GM21360 (cell line): ENCODE data around the gene SHLD2.
A peak's percentile ranks its signal among the peaks of the same experiment; 100 is the strongest.
"Not testable (repeated sequence)": the region's sequence is repeated elsewhere in the genome, so short reads cannot be mapped to it uniquely, and the experiment has no call there.

ENCODE experiments used
- ATAC-seq: cut with Tn5 transposase; IDR thresholded peaks from one replicate; pipeline ENCODE4 v1.9.1; 2021; ENCODE audit warnings: mild to moderate bottlenecking, moderate library complexity; ENCODE audit not compliant: unreplicated experiment

Gene SHLD2, protein sequence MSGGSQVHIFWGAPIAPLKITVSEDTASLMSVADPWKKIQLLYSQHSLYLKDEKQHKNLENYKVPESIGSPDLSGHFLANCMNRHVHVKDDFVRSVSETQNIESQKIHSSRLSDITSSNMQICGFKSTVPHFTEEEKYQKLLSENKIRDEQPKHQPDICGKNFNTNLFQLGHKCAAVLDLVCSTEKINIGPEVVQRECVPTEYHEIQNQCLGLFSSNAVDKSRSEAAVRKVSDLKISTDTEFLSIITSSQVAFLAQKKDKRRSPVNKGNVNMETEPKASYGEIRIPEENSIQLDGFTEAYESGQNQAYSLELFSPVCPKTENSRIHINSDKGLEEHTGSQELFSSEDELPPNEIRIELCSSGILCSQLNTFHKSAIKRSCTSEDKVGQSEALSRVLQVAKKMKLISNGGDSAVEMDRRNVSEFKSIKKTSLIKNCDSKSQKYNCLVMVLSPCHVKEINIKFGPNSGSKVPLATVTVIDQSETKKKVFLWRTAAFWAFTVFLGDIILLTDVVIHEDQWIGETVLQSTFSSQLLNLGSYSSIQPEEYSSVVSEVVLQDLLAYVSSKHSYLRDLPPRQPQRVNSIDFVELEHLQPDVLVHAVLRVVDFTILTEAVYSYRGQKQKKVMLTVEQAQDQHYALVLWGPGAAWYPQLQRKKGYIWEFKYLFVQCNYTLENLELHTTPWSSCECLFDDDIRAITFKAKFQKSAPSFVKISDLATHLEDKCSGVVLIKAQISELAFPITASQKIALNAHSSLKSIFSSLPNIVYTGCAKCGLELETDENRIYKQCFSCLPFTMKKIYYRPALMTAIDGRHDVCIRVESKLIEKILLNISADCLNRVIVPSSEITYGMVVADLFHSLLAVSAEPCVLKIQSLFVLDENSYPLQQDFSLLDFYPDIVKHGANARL

DNA sequence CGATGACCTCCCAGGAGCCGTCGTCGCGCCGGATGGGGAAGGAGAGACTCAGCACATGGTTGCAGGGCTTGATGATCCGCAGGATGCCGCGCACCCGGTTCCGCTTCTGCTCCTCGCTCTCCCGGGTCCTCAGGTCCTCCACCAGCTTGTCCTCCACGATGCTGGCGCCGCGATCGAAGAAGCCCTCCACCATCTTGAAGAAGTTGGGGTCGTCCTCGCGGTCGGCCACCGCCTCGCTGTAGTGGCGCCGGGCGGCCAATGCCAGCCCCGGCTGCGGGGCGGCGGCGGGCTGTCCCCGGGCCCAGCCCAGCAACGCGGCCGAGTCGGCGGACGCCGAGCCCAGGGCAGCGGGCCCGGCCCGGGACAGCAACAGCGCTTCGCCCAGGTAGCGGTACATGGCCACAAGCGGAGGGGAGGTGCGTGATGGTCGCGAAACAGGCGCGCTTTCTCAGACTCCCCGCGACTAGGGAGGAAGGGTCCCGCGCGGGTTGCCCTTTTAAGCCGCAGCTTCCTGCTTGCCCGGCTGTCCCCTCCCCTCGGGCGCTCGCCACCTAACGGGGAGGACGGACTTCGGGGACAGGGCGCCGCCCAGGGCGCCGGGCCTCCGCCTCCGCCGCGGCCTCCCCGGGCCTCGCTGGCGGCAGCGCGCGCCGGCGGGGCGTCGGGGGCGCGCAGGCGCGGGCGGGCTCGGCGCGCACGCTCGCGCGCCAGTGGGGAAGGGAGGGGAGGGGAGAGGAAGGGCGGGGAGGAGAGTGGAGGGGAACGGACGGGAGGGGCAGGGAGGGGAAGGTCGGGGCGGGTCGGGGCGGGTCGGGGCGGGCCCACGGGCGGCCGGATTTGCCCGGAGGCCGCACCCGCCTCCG is at the start of gene SHLD2, which contains the start of gene GLUD1:
TSS of gene SHLD2 (plus strand) at position 834 of the 863 bp plus-strand sequence. CDS start 56,149 bp downstream, outside the sequence.
TSS of gene GLUD1 (minus strand) at position 471 of the 863 bp plus-strand sequence. CDS start at position 397, 74 bp downstream.
- peak; percentile 68 for ATAC-seq

- ATAC-seq = no peak
Observed at GRCh38 chr10:87045434-87045938, 49.5 kb upstream of the SHLD2 start.

GRCh38 chr10:87053111-87053510 is 41.9 kb upstream of the SHLD2 start:
- ATAC-seq = no peak

DNA sequence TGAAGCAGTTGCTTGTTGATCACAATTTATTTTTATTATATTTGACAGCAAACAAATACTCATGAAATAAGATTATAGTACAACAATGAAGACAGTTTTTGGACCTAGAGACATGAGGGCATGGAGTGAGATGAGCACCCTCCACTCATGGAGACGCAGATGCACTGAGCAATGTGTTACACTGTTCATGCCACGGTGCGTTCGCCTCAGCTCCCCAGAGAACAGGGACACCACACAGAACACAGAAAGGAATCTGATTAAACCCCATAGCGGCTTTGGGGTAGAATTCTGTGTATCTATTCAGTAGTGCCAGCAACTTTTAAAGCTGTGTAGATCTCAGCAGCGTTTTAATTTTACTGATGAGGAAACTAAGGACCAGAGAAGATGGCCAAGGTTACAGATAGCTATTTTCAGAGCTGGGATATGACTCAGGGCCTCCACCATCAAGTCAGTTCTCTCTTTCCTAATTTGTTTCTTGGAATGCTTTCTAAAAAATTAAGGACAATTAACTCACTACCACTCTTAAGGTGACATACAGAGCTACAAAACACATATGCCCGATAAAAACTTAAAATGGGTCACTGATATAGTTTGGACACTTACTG is 41.3 kb upstream of the SHLD2 start:
- ATAC-seq = no peak

- peak; percentile 55 for ATAC-seq
Observed at GRCh38 chr10:87054373-87055295, 40.4 kb upstream of the SHLD2 start.

- no peak for ATAC-seq
Observed at GRCh38 chr10:87058171-87058570, 36.8 kb upstream of the SHLD2 start.

DNA sequence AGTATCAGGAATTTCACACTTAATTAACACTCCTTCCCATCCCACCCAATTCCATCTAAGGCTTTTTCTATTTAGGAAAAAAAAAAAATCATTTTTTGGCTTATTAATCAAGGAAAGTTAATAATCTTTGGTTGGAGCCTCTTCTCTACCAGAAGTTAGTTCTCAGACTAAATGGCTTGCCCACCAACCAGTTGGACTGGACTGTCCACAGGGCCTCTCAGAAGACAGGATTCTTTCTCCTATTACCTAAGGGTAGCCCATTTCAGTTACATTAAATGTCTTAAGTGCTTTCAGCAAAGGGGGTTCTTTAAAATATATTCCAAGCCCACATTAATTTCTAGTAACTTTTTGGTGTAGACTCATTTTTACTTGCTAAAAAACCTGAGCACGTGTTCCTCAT is 35.6 kb upstream of the SHLD2 start:
- no peak for ATAC-seq

DNA sequence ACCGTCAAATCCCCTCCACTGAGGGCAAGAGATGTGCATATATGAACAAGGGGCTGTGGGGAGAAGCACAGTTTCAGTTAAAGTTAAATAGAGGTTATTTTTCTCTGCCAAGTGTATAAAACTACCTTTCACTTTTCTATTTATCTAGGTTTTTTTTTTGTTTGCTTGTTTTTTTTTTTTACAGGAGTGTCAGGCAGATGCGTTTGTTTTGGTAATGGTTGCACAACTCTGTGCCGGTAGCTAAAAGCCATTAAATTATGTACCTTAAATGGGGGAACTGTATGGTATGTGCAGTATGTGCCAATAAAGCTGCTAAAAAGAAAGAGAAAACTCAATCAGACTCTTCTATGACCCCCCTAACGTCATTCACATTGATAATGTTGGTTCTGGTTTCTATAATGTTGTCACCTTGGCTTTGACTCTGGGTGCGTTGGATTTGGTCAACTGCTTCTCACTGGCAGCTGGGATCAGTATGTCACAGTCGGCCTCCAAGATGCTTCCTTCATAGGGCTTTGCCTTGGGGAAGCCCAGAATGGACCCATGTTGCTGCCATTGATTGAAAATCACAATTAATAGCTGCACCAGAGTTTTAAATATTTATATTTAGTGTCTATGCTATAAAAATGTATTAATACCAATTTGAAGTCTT is 34.6 kb upstream of the SHLD2 start:
- ATAC-seq = no peak

- no peak for ATAC-seq
Observed at GRCh38 chr10:87064651-87065050, 30.4 kb upstream of the SHLD2 start.

DNA sequence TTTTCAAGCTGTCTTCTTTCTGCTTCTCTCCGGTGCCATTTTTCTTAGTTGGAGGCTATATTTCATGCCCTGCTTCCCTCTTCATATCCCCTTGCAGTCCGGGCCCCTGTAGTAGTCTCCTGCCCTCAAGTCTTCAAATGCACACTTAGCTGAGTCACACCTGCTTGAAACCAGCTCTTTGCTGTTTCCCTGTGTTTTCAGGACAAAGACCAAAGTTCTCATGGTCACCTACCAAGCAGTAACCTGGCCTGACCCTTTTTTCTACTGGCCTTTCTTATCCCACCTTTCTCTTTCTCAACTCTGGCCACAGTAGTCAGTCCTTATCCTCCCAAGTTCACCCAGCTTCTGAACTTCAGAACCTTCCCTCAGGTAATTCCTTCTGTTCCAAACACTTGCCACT is 28.8 kb upstream of the SHLD2 start:
- ATAC-seq = no peak

DNA sequence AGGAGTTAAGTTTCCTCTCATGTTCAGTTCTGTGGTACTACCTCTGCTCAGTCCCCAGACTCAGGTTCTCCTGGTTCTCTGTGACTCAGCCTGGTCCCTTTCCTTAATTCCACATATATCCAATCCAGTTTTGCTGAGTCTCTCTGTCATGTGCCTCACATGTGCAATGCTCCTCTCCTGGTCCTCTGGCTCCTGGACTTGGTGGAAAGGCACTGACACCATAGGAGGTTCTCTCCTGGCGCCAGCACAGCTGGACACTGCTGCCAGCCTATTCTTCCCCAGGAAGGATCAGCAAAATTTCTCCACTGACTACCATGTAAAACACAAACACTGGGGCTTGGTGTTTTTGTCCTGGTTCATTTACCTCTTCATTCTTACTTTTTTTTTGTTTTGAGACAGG is 28.1 kb upstream of the SHLD2 start:
- ATAC-seq = no peak

DNA sequence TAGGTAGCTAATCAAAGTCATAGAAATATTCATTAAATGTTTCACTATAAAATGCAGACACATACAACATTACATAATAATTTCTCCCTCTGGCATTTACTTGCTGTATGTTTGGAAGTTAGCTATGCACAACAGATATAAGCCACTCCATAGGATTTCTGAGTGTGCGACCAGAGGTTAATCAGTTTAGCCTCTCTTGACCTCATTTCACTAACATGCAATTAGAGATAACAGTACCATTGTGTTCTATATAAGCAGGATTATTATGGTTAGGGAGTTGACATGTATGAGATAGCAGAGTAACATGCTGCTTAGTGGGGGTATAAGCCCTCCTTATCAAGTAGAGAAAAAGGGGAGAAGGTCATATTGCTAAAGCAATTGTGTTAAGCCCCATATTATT is 26.7 kb upstream of the SHLD2 start:
- no peak for ATAC-seq

GRCh38 chr10:87072449-87072848 is 22.6 kb upstream of the SHLD2 start:
- ATAC-seq = no peak

DNA sequence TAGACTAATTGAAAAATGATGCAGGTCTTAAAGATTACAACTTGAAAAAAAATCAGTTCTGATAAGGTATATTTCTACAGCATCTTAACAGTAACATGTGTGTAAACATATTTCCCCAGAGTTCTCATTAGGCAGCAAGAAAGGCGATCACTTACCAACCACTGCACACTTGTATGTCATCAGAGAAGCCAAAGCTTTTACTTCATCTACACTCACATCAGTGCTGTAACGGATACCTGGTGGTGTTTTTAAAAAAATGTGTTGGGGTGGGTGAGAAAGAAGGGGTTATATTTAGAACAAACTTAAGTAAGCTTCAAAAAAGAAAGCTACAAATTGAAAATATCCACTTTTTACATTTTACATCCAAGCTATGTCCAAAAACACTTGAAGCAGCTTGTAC is 18.6 kb upstream of the SHLD2 start:
- ATAC-seq = not testable (repeated sequence)

GRCh38 chr10:87079106-87079836 is 15.7 kb upstream of the SHLD2 start:
- ATAC-seq = no peak

GRCh38 chr10:87080621-87081020 is 14.4 kb upstream of the SHLD2 start:
- ATAC-seq = not testable (repeated sequence)

GRCh38 chr10:87081574-87081973 is 13.4 kb upstream of the SHLD2 start:
- ATAC-seq = not testable (repeated sequence)

GRCh38 chr10:87082219-87082618 is 12.8 kb upstream of the SHLD2 start:
- not testable (repeated sequence) for ATAC-seq
